ENCODE results near the gene JMJD4. TPM values are rescaled to one million over a fixed set of nuclear protein-coding genes. Genes with fewer than 3 reads are reported as not detected.

The JMJD4 gene
- total and polyA plus RNA-seq, 2 of the 8 experiments (the other 6 are each of a cell fraction or from before 2014, with no cell fraction given), result 13.2 to 23.3 TPM

DNA sequence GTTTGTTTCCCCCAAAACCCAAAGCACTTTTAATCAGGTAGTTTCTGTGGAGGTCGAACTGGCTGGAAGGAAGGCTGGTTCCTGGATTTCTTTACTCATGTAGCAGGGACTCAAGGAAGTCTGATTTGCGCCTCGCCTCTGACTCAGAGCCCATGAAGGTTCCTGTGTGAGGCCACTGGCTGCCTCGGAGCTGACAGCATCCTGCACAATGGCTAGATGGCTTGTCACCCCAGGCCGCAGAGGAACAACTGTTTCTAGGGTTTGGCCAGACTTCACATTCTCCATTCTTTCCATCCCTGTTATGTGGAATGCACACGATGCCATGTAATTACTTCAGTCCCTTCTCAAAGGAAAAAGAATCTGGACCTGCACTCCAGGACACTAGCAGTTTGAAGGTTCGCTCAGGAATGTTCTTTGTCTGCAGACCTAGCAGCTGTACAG lies 41.2 kb upstream of the JMJD4 start:
- H3K9ac ChIP-seq (replicated peaks in 1 of 4; ENCODE audit: extremely low read depth in 1 of 4, low read depth in 3 of 4, low read length in 3 of 4), result no peak overlapping the region
- H3K79me2 ChIP-seq (ENCODE audit: control insufficient read depth in 1 of 2, insufficient read depth in 2 of 2, low read length in 2 of 2), result no peaks in the 10 kb centered on the region
- FAIRE-seq (no peak), DNase-seq (ENCODE audit: low read depth in 1 of 2, low spot score in 2 of 2) (no peak)
- H4K5ac ChIP-seq (ENCODE audit: insufficient read length, low read depth, low read length), result no peak overlapping the region
- no peak overlapping the region for H4K8ac ChIP-seq (ENCODE audit: extremely low read depth, insufficient read depth, low read length)
- no peak overlapping the region for H3K14ac ChIP-seq (ENCODE audit: insufficient read length)
- 92% methylated on average over 7 of the region's 7 CpGs; no CpG with 5 or more reads in 1 of the 2 experiments for WGBS, 2 experiments (ENCODE audit: extremely low coverage in 1 of 2, insufficient coverage in 1 of 2, insufficient read length in 1 of 2, insufficient replicate concordance in 2 of 2, low coverage in 1 of 2, low lambda C conversion rate in 2 of 2, missing lambda C conversion rate in 1 of 2)
- peaks cover 0 to 10% (median 0%) of the 10 kb centered on the region in 4 experiments; a peak in 1 of 8 replicates for H3K36me3 ChIP-seq (ENCODE audit: control insufficient read depth in 2 of 4, insufficient read depth in 4 of 4, low read length in 3 of 4)
- no peaks in the 10 kb centered on the region for H3K23me2 ChIP-seq (ENCODE audit: low read depth, low read length)
- CTCF ChIA-PET (ENCODE audit: partially characterized antibody), result interaction anchor here (1.7 to 5.0 kb wide), 2 partner anchors 14 to 177 kb away, joined by 5 to 51 read pairs; no protein-coding TSS in a partner anchor
- no peak overlapping the region for H3K27ac ChIP-seq (ENCODE audit: low read depth, low read length)
- no peak overlapping the region for H2BK5ac ChIP-seq (ENCODE audit: low read depth, low read length)
- no peak overlapping the region for H3K56ac ChIP-seq (replicated peaks; ENCODE audit: insufficient read length, low read depth, low read length)
- no peak overlapping the region for H3K4me3 ChIP-seq (ENCODE audit: extremely low read depth in 1 of 4, insufficient read depth in 2 of 4, low read depth in 3 of 4, low read length in 4 of 4)
- no peak overlapping the region for H3K4me2 ChIP-seq (ENCODE audit: insufficient read depth in 1 of 2, low read depth in 2 of 2, low read length in 2 of 2)
- no peak overlapping the region for H2BK120ac ChIP-seq (replicated peaks; ENCODE audit: low read depth, low read length)
- no peak overlapping the region for H2AFZ ChIP-seq (ENCODE audit: low read length)
- no peak overlapping the region for H3K23ac ChIP-seq (ENCODE audit: insufficient read length)
- POLR2A ChIA-PET (ENCODE audit: partially characterized antibody), result no interaction called here
- H2BK15ac ChIP-seq (ENCODE audit: low read length), result no peak overlapping the region
- H3K27me3 ChIP-seq (replicated peaks in 1 of 4; ENCODE audit: control insufficient read depth in 3 of 4, extremely low read depth in 1 of 4, insufficient read depth in 3 of 4, low read length in 3 of 4), result no peaks in the 10 kb centered on the region
- no peak overlapping the region for H3K4ac ChIP-seq (replicated peaks; ENCODE audit: insufficient read length, low read depth, low read length)
- H2BK12ac ChIP-seq (ENCODE audit: low read depth, low read length), result no peak overlapping the region
- peaks cover 8% of the 10 kb centered on the region for H3K79me1 ChIP-seq (ENCODE audit: low read depth, low read length)
- H3K18ac ChIP-seq (ENCODE audit: extremely low read depth, low read length), result no peak overlapping the region
- no peak overlapping the region for H2BK20ac ChIP-seq (ENCODE audit: low read length)
- no peaks in the 10 kb centered on the region for H3K4me1 ChIP-seq (replicated peaks in 1 of 4; ENCODE audit: control insufficient read depth in 3 of 4, insufficient read depth in 4 of 4, low read length in 3 of 4)
- H3K9me3 ChIP-seq (ENCODE audit: insufficient read depth in 2 of 2, low read depth in 1 of 2, low read length in 1 of 2), result no peaks in the 10 kb centered on the region
- no peak overlapping the region for H4K91ac ChIP-seq (replicated peaks; ENCODE audit: insufficient read length, low read length)
- peaks cover 0 to 21% of the 10 kb centered on the region in 2 experiments for H4K20me1 ChIP-seq (replicated peaks in 1 of 2; ENCODE audit: control insufficient read depth in 1 of 2, insufficient read depth in 2 of 2, low read length in 2 of 2)
- no peak overlapping the region for H2AK5ac ChIP-seq (ENCODE audit: low read depth, low read length)
- TF ChIP-seq TAF7 (optimal IDR thresholded peaks at IDR 0.05; ENCODE audit: borderline replicate concordance, low read depth, low read length), result no peak
- TF ChIP-seq, protein P1, sequence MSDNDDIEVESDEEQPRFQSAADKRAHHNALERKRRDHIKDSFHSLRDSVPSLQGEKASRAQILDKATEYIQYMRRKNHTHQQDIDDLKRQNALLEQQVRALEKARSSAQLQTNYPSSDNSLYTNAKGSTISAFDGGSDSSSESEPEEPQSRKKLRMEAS (IDR thresholded peaks at IDR 0.05), result no peak
- TF ChIP-seq RBBP5 (IDR thresholded peaks at IDR 0.05; ENCODE audit: borderline replicate concordance, low read depth, low read length), result no peak
- TF ChIP-seq CEBPB (IDR thresholded peaks at IDR 0.05; ENCODE audit: low read depth, low read length), result no peak
- TF ChIP-seq RFX5 (IDR thresholded peaks at IDR 0.05; ENCODE audit: borderline replicate concordance, low read depth, low read length), result no peak
- no peak for TF ChIP-seq BCL11A (IDR thresholded peaks at IDR 0.05; ENCODE audit: low read depth in 2 of 2, low read length in 2 of 2)
- no peak for TF ChIP-seq ASH2L (IDR thresholded peaks at IDR 0.05; ENCODE audit: low read length)
- no peak for TF ChIP-seq SIX5 (IDR thresholded peaks at IDR 0.05; ENCODE audit: low read depth, low read length)
- no peak for TF ChIP-seq POLR2AphosphoS5 (IDR thresholded peaks at IDR 0.05; ENCODE audit: low read depth, low read length)
- no peak for TF ChIP-seq HDAC2 (IDR thresholded peaks at IDR 0.05; ENCODE audit: borderline replicate concordance in 1 of 2, low read depth in 2 of 2, low read length in 2 of 2)
- no peak for TF ChIP-seq CBX5 (IDR thresholded peaks at IDR 0.05; ENCODE audit: low read depth, low read length)
- TF ChIP-seq, protein P2, sequence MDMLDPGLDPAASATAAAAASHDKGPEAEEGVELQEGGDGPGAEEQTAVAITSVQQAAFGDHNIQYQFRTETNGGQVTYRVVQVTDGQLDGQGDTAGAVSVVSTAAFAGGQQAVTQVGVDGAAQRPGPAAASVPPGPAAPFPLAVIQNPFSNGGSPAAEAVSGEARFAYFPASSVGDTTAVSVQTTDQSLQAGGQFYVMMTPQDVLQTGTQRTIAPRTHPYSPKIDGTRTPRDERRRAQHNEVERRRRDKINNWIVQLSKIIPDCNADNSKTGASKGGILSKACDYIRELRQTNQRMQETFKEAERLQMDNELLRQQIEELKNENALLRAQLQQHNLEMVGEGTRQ (IDR thresholded peaks at IDR 0.05; ENCODE audit: low read length), result no peak
- TF ChIP-seq CTBP2 (IDR thresholded peaks at IDR 0.05; ENCODE audit: borderline replicate concordance, insufficient read depth, insufficient read length, low read length), result no peak

Data from H1 (cell line).